PC-3 (cell line): ENCODE measurements around the gene TMPRSS3.

Experiments used
- EZH2 ChIP-seq: fragments of 300-600 bp; sonication (generic); IDR thresholded peaks from one replicate; pipeline ENCODE4 v1.6.1; 2017; ENCODE audit warnings: antibody characterized with exemption, mild to moderate bottlenecking, low read length; ENCODE audit not compliant: unreplicated experiment
- EZH2phosphoT487 ChIP-seq: fragments of 300-600 bp; sonication (generic); IDR thresholded peaks from 2 replicates; pipeline ENCODE4 v1.6.1; 2018; ENCODE audit warnings: mild to moderate bottlenecking, antibody characterized with exemption, low read length, borderline replicate concordance
- TF ChIP-seq, protein P1 (sequence below): fragments of 300-600 bp; sonication (generic); conservative IDR thresholded peaks from 2 replicates; pipeline ENCODE4 v1.5.1; 2017; ENCODE audit warnings: antibody characterized with exemption, low read depth, mild to moderate bottlenecking, low read length

DNA sequence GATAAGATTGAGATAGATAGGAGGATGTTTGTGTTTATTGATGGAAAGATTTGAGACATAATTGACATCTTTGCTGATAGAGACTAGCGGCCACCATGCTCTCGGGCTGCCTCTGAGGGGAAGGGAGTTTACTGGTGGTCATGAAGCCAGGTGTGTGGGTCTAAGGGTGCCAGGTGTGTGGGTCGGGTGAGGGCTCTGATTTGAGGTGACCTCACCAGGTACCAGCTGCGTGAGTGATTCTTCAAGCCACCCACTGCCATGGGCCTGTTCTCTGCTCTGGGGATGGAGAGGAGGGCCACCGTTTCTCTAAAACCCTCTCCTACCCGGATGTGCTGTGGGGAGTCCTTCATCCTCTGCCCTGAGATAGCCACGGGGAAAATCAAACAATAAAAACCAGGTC lies 11.0 kb upstream of the TMPRSS3 start:
- TF ChIP-seq, protein P1, sequence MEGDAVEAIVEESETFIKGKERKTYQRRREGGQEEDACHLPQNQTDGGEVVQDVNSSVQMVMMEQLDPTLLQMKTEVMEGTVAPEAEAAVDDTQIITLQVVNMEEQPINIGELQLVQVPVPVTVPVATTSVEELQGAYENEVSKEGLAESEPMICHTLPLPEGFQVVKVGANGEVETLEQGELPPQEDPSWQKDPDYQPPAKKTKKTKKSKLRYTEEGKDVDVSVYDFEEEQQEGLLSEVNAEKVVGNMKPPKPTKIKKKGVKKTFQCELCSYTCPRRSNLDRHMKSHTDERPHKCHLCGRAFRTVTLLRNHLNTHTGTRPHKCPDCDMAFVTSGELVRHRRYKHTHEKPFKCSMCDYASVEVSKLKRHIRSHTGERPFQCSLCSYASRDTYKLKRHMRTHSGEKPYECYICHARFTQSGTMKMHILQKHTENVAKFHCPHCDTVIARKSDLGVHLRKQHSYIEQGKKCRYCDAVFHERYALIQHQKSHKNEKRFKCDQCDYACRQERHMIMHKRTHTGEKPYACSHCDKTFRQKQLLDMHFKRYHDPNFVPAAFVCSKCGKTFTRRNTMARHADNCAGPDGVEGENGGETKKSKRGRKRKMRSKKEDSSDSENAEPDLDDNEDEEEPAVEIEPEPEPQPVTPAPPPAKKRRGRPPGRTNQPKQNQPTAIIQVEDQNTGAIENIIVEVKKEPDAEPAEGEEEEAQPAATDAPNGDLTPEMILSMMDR = no peak
- TF ChIP-seq EZH2phosphoT487 (no peak), EZH2 (no peak)
